Kidney (tissue), 14 donors: ENCODE data around the gene LENG8. TPM values are rescaled to one million over a fixed set of nuclear protein-coding genes. Genes with fewer than 3 reads are reported as not detected.

Source experiments
- DNase-seq, 5 donors: peaks; one replicate each; pipeline ENCODE4 v3.0.0-alpha.2; 2013 to 2020
- FAIRE-seq: peaks from 2 replicates; lab custom pipeline; 2012; peaks lifted over from hg19 to GRCh38; lab: Jason Lieb, UNC
- H3K27ac ChIP-seq, 2 donors: one replicate each; pipeline ENCODE4 v1.7.0; 2013; ENCODE audit warnings: low read depth in 2 of 2, low read length in 2 of 2, inconsistent platforms in 1 of 2
- H3K27me3 ChIP-seq: one replicate; pipeline ENCODE4 v1.7.1; 2013; ENCODE audit warnings: low read length, inconsistent platforms; ENCODE audit not compliant: control insufficient read depth, insufficient read depth
- H3K36me3 ChIP-seq, 3 donors: one replicate each; pipeline versions ENCODE4 v1.7.0 to v1.7.1; 2013; ENCODE audit warnings: low read length in 3 of 3, control low read depth in 1 of 3, inconsistent platforms in 1 of 3; ENCODE audit not compliant: insufficient read depth in 3 of 3, control insufficient read depth in 2 of 3
- H3K4me1 ChIP-seq, 3 donors: one replicate each; pipeline versions ENCODE4 v1.7.0 to v1.7.1; 2013; ENCODE audit warnings: low read length in 3 of 3, inconsistent platforms in 1 of 3, low read depth in 1 of 3; ENCODE audit not compliant: control insufficient read depth in 2 of 3, insufficient read depth in 2 of 3
- H3K4me3 ChIP-seq, 3 donors: one replicate each; pipeline versions ENCODE4 v1.7.0 to v1.8.1; 2013; ENCODE audit warnings: low read length in 3 of 3, control low read depth in 1 of 3, inconsistent platforms in 1 of 3
- H3K9ac ChIP-seq, 3 donors: one replicate each; pipeline versions ENCODE4 v1.7.0 to v1.7.1; 2013; ENCODE audit warnings: low read length in 3 of 3, control low read depth in 1 of 3, inconsistent platforms in 1 of 3
- H3K9me3 ChIP-seq, 3 donors: one replicate each; pipeline versions ENCODE4 v1.7.0 to v1.7.1; 2013; ENCODE audit warnings: low read length in 3 of 3, control low read depth in 1 of 3, inconsistent platforms in 1 of 3; ENCODE audit not compliant: control insufficient read depth in 2 of 3, insufficient read depth in 1 of 3
- intact Hi-C: fragments of 100-400 bp; cut with DNase I; formaldehyde crosslinking; loops from one replicate; pipeline ENCODE4 v1.11.1; 2022
- polyA plus RNA-seq: library from polyadenylated mRNA; stranded (reverse); fragments of 350-450 nt; fragmentation: Illumina TruSeq; extraction: RNeasy Lipid Tissue Mini Kit (QIAGEN cat#74804); gene quantifications from one replicate; pipeline ENCODE4 v1.2.3, GENCODE V29; 2014; ENCODE audit warnings: low read depth, low replicate concordance; ENCODE audit not compliant: insufficient read depth
- total RNA-seq: library from RNA; stranded (reverse); fragmentation: NEBNext Ultra II Directional; extraction: Animal tissue kit (Norgen Biotek cat#: 25700); gene quantifications from one replicate; pipeline ENCODE4 v1.2.1, GENCODE V29; 2021
- TF ChIP-seq, protein P1 (sequence below): IDR thresholded peaks from 3 replicates; pipeline ENCODE4 v1.5.1; 2012; ENCODE audit warnings: mild to moderate bottlenecking, moderate library complexity, borderline replicate concordance; ENCODE audit not compliant: insufficient read depth; ENCODE audit errors: extremely low read depth
- donor health status: control.
- donor health status: control.
- donor health status: control.
- donor health status: control.
- donor health status: control.
- donor health status: DM: yes; HTN: yes; CAD: no.
- donor health status: Normal renal cell carcinoma (clear cell type).

LENG8 gene
- total and polyA plus RNA-seq, 2 donors from 2014 or later = 48.6 to 208 TPM

DNA sequence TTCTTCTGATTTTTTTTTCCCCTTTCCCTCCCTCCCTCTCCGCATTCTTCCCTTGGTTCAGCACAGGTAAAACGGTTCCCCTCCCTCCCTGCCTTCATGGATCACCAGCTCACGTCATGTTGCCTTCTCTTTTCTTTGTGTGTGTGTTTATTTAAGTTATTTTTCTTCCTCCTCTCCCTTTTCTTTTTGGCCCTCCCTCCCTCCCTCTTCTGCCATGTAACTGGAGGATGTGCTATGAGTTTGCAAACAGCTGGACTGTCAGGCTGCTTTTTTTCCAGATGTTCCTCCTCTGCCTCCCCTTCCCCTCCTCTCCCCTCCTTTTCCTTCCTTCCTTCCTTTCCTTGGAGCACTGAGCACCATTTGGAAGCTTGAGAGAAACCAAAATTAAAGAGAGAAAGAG lies 12.6 kb downstream of the LENG8 start:
- TF ChIP-seq, protein P1, sequence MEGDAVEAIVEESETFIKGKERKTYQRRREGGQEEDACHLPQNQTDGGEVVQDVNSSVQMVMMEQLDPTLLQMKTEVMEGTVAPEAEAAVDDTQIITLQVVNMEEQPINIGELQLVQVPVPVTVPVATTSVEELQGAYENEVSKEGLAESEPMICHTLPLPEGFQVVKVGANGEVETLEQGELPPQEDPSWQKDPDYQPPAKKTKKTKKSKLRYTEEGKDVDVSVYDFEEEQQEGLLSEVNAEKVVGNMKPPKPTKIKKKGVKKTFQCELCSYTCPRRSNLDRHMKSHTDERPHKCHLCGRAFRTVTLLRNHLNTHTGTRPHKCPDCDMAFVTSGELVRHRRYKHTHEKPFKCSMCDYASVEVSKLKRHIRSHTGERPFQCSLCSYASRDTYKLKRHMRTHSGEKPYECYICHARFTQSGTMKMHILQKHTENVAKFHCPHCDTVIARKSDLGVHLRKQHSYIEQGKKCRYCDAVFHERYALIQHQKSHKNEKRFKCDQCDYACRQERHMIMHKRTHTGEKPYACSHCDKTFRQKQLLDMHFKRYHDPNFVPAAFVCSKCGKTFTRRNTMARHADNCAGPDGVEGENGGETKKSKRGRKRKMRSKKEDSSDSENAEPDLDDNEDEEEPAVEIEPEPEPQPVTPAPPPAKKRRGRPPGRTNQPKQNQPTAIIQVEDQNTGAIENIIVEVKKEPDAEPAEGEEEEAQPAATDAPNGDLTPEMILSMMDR = no peak
- Histone ChIP-seq H3K9me3 (no peaks in the 10 kb centered on the region), H3K4me1 (peaks cover 0 to 10% (median 5%) of the 10 kb centered on the region in 3 donors), H3K27me3 (no peaks in the 10 kb centered on the region), H3K36me3 (peaks cover 2 to 31% (median 25%) of the 10 kb centered on the region in 3 donors), H3K9ac (no peak overlapping the region), H3K4me3 (peak overlapping the region in 2 of 3 donors; percentile 24 to 53), H3K27ac (no peak overlapping the region)
- intact Hi-C loops = no loop called here
- DNase-seq = peak in 3 of 5 donors; percentile 77 to 92 (median 88)
- FAIRE-seq = no peak

DNA sequence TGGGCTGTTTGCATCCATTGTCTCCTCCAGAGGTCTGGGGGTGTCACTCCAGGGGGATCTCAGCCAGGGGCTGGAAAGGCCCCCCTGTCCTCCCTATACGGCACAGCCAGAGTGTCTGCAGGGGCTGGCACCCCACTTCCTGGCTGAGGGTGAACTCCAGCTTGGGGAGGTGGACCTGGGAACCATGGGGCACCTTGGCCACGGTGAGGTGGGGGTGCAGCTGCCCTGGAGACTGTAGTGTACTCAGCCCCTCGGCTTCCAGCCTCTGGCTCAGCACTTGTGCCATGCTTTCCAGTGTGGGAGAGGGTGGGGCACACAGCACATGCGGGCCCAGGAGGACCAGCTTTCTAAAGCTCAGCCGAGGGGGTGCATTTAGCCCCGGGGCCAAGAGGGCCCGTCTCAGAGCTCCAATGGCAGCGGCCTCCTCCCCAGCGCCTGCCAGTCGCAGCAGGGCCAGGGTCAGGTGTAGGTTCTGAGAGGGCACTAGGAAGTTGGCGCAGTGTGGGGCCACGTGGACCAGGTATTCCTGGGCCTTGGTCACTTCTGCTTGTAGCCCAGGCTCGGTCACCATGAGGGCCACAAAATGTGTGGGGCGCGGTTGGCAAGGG lies 13.2 kb downstream of the LENG8 start:
- DNase-seq = peak in 2 of 5 donors; percentile 24 to 76
- H3K36me3 ChIP-seq = peaks cover 2 to 31% (median 25%) of the 10 kb centered on the region in 3 donors

DNA sequence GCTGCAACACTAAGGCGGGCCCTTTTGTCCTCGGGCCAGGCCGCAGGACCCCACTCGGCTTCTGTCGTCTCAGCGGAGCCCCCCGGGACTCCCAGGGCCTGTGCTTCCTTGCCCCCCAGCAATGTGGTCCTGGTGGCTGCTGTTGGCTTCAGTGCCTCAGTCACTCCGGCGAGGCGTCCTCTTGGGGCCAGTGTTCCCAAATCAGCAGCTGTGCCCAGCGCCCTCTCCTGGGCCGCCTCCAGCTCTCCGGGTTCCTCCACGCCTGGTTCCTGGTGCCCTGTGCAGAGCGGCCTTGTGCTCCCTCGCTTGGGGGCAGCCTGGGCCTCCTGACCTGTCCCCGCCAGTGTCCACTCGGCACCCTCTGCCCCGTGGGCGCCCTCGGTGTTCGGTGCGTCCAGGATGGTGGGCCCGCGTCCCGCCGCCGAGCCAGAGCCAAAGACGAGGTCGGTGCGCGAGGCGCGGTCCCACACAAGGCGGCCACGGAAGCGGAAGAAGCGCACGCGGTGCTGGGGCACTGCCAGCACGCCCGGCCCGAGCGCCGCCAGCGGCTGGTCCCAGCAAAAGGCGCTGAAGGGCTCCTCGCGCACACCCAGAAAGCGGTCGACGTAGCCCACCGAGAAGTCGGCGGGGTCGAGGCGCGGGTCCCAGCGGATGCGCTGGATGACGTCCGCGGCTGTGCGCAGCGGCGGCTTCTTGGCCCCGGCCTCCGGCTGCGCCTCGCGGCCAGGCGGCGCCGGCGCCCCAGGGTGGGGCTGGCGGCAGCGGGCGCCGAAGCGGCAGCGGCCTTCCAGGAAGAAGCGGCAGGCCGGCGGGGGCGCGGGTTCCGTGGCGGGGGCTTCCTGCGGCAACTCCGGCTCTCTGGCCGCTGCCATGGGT lies 13.9 kb downstream of the LENG8 start:
- Histone ChIP-seq H3K27ac (peak overlapping the region; percentile 90 to 97), H3K9me3 (no peaks in the 10 kb centered on the region), H3K27me3 (no peaks in the 10 kb centered on the region), H3K4me3 (peak overlapping the region; percentile 13 to 74 (median 53)), H3K9ac (peak overlapping the region in 1 of 3 donors; percentile 46), H3K4me1 (peaks cover 0 to 10% (median 5%) of the 10 kb centered on the region in 3 donors), H3K36me3 (peaks cover 2 to 26% (median 19%) of the 10 kb centered on the region in 3 donors)
- DNase-seq = peak; percentile 47 to 92 (median 64)
- intact Hi-C loops = no loop called here
- TF ChIP-seq, protein P1 = no peak
- FAIRE-seq = no peak

More for the DNA sequence above, 13.2 kb downstream of the LENG8 start:
- TF ChIP-seq, protein P1 = no peak
- H3K4me1 ChIP-seq = peaks cover 0 to 10% (median 5%) of the 10 kb centered on the region in 3 donors
- FAIRE-seq = no peak
- H3K27me3 ChIP-seq = no peaks in the 10 kb centered on the region
- no peak overlapping the region for H3K9ac ChIP-seq
- no peaks in the 10 kb centered on the region for H3K9me3 ChIP-seq
- intact Hi-C loops = no loop called here
- H3K4me3 ChIP-seq = peak overlapping the region in 1 of 3 donors; percentile 53
- peak overlapping the region; percentile 90 to 97 for H3K27ac ChIP-seq
